Spleen (tissue), 7 donors: Measurements from ENCODE around the gene CS.
"Not testable (repeated sequence)": the region's sequence is repeated elsewhere in the genome, so short reads cannot be mapped to it uniquely, and the experiment has no call there.

ENCODE experiments used
- CTCF ChIP-seq, 11 experiments: fragments of 200-600 bp in 7 of 11; fragments of 450-650 bp in 4 of 11; sonication (generic) in 4 of 11; IDR thresholded peaks in 8 of 11; conservative IDR thresholded peaks in 3 of 11; 1 replicate in 7 of 11; 2 replicates in 4 of 11; pipeline versions ENCODE4 v1.4.0 to v1.8.0; 2016 to 2021; ENCODE audit warnings: antibody characterized with exemption in 11 of 11, inconsistent platforms in 4 of 11, mild to moderate bottlenecking in 1 of 11
- POLR2A ChIP-seq, 3 donors: fragments of 450-650 bp; IDR thresholded peaks; one replicate each; pipeline ENCODE4 v1.5.1; 2017; ENCODE audit warnings: antibody characterized with exemption in 3 of 3, mild to moderate bottlenecking in 1 of 3
- POLR2AphosphoS5 ChIP-seq, 3 donors: sonication (generic); formaldehyde crosslinking; IDR thresholded peaks; one replicate each; pipeline ENCODE4 v1.5.1; 2017; ENCODE audit warnings: antibody characterized with exemption in 3 of 3
- donor health status: DM: no; HTN: no; CAD: no; lungs with moderate emphysema.
- donor health status: DM: no; HTN: no; CAD: no.
- donor health status: DM: no; HTN: no; CAD: no.

GRCh38 chr12:56321610-56322009 lies 21.5 kb upstream of the CS start:
- not testable (repeated sequence) for TF ChIP-seq POLR2A (IDR thresholded peaks at IDR 0.05); CTCF (IDR thresholded peaks at IDR 0.05 in 8 of 11, conservative IDR thresholded peaks at IDR 0.05 in 3 of 11); POLR2AphosphoS5 (IDR thresholded peaks at IDR 0.05)
